Thoracic aorta (tissue), 2 donors: ENCODE data around the gene EFNA3. TPM values are rescaled to one million over a fixed set of nuclear protein-coding genes. Genes with fewer than 3 reads are reported as not detected.

Experiments
- ATAC-seq: fragments of 150-250 bp; one replicate; pipeline ENCODE4 v1.8.0; 2017; ENCODE audit warnings: low read depth; ENCODE audit not compliant: insufficient number of reproducible peaks, low FRiP score
- DNase-seq: peaks from one replicate; pipeline ENCODE4 v3.0.0-alpha.2; 2020; ENCODE audit warnings: low spot score
- H3K27ac ChIP-seq, 2 donors: fragments of 200-600 bp; sonication (generic); 1 replicate in 1 of 2; 2 replicates in 1 of 2; pipeline ENCODE4 v1.5.1; 2016; ENCODE audit warnings: mild to moderate bottlenecking in 2 of 2, moderate library complexity in 2 of 2
- H3K27me3 ChIP-seq: fragments of 200-600 bp; sonication (generic); replicated peaks from 2 replicates; pipeline ENCODE4 v1.6.0; 2016; ENCODE audit warnings: mild to moderate bottlenecking; ENCODE audit not compliant: insufficient read depth
- H3K36me3 ChIP-seq: fragments of 200-600 bp; sonication (generic); one replicate; pipeline ENCODE4 v1.5.1; 2016
- H3K4me1 ChIP-seq, 2 donors: fragments of 200-600 bp; sonication (generic); 1 replicate in 1 of 2; 2 replicates in 1 of 2; pipeline versions ENCODE4 v1.5.1 to v1.6.0; 2016; ENCODE audit warnings: low read depth in 2 of 2, mild to moderate bottlenecking in 1 of 2; ENCODE audit not compliant: control insufficient read depth in 1 of 2
- H3K4me3 ChIP-seq: fragments of 200-600 bp; sonication (generic); 2 replicates; pipeline ENCODE4 v1.5.1; 2016; ENCODE audit warnings: mild to moderate bottlenecking
- H3K9me3 ChIP-seq: fragments of 200-600 bp; sonication (generic); 2 replicates; pipeline ENCODE4 v1.5.1; 2016
- CTCF ChIP-seq: fragments of 200-600 bp; sonication (generic); IDR thresholded peaks from one replicate; pipeline ENCODE4 v1.5.1; 2019; ENCODE audit warnings: antibody characterized with exemption
- total RNA-seq, 2 donors: library from RNA; depleted of rRNA; stranded (reverse); fragments of >200 nt; gene quantifications; one replicate each; pipeline versions ENCODE4 v1.1.0 to v1.2.3, GENCODE V29; 2016

The EFNA3 gene
- total RNA-seq, 2 donors from 2014 or later, result 1.5 to 3.2 TPM

GRCh38 chr1:155108296-155108695 lies 29.7 kb downstream of the EFNA3 start:
- Histone ChIP-seq H3K36me3 (no peaks in the 10 kb centered on the region), H3K27ac (no peak overlapping the region), H3K27me3 (no peaks in the 10 kb centered on the region), H3K9me3 (no peaks in the 10 kb centered on the region), H3K4me3 (no peak overlapping the region), H3K4me1 (no peaks in the 10 kb centered on the region)
- no peak for TF ChIP-seq CTCF
- DNase-seq, result no peak
- ATAC-seq, result no peak

GRCh38 chr1:155110381-155110780 lies 31.7 kb downstream of the EFNA3 start:
- no peak for DNase-seq
- TF ChIP-seq CTCF, result no peak
- Histone ChIP-seq H3K27ac (no peak overlapping the region), H3K4me1 (no peaks in the 10 kb centered on the region), H3K36me3 (no peaks in the 10 kb centered on the region), H3K9me3 (no peaks in the 10 kb centered on the region), H3K27me3 (no peaks in the 10 kb centered on the region), H3K4me3 (no peak overlapping the region)
- no peak for ATAC-seq

DNA sequence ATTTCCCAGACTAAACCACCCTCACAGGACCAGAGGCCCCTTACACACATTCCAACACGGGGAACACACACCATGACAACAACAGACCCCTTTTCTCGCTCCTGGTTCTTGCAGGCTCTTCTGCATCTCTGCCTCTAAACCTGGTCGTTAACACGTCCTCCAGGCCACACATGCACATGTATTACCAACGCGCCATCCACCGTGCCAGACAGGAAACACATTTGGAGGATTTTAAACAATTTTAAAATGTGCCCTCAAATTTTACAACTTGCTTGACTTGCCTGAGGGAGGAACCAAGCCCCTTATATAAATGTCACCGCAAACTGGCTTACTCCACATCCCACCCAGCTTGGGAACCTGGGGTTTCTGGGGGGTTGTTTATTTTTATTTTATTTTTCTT lies 32.2 kb downstream of the EFNA3 start:
- ATAC-seq, result no peak

GRCh38 chr1:155113450-155113980 lies 34.9 kb downstream of the EFNA3 start:
- DNase-seq, result no peak
- no peaks in the 10 kb centered on the region for H3K4me1 ChIP-seq

More for the DNA sequence above, 32.2 kb downstream of the EFNA3 start:
- Histone ChIP-seq H3K27me3 (no peaks in the 10 kb centered on the region), H3K4me3 (no peak overlapping the region), H3K9me3 (no peaks in the 10 kb centered on the region), H3K36me3 (no peaks in the 10 kb centered on the region), H3K27ac (no peak overlapping the region), H3K4me1 (no peaks in the 10 kb centered on the region)
- DNase-seq, result no peak
- TF ChIP-seq CTCF, result no peak

DNA sequence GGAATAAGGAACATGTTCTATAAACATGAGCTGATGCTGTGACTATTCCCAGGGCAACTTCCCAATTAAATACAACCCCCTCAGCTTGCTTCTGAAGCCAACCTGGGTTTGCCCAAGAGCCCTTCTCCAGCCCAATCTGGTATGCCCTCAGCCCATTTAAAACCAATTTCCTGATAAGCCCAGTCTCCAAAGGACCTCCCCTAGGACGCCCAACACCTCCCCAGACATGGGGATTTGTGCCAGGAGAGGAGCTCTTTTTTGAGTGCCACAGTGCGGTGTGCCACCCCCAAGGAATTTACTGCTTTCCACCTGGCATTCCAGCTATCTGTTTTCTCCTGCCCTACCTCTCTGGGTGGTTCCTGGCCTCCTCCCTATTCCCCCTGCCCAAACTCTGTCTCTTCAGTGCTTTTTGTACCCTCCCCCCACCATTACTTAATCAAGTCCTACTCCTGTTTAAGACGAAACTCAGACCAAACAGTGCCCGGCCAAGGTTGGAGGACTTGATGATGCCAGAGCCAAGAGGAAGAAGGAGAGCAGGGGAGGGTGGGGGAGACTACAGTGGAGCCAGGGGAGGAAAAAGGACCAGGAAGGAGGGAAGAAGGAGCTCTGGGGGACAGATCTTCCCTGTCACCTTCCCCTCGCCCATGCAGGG lies 37.6 kb downstream of the EFNA3 start:
- Histone ChIP-seq H3K36me3 (no peaks in the 10 kb centered on the region), H3K27ac (no peak overlapping the region), H3K9me3 (no peaks in the 10 kb centered on the region), H3K4me1 (no peaks in the 10 kb centered on the region), H3K4me3 (no peak overlapping the region), H3K27me3 (no peaks in the 10 kb centered on the region)
- ATAC-seq, result no peak
- TF ChIP-seq CTCF, result no peak
- DNase-seq, result no peak

More at GRCh38 chr1:155113450-155113980, 34.9 kb downstream of the EFNA3 start:
- Histone ChIP-seq H3K36me3 (no peaks in the 10 kb centered on the region), H3K27me3 (no peaks in the 10 kb centered on the region), H3K4me3 (no peak overlapping the region), H3K9me3 (no peaks in the 10 kb centered on the region), H3K27ac (no peak overlapping the region)
- TF ChIP-seq CTCF, result no peak
- no peak for ATAC-seq
